GM18502 (cell line): ENCODE data around the gene ARF6.
"Not testable (repeated sequence)": the region's sequence is repeated elsewhere in the genome, so short reads cannot be mapped to it uniquely, and the experiment has no call there.

Experiments
- ATAC-seq: cut with Tn5 transposase; IDR thresholded peaks from one replicate; pipeline ENCODE4 v1.9.1; 2021; ENCODE audit warnings: mild to moderate bottlenecking; ENCODE audit not compliant: unreplicated experiment, poor library complexity

ARF6 gene

DNA sequence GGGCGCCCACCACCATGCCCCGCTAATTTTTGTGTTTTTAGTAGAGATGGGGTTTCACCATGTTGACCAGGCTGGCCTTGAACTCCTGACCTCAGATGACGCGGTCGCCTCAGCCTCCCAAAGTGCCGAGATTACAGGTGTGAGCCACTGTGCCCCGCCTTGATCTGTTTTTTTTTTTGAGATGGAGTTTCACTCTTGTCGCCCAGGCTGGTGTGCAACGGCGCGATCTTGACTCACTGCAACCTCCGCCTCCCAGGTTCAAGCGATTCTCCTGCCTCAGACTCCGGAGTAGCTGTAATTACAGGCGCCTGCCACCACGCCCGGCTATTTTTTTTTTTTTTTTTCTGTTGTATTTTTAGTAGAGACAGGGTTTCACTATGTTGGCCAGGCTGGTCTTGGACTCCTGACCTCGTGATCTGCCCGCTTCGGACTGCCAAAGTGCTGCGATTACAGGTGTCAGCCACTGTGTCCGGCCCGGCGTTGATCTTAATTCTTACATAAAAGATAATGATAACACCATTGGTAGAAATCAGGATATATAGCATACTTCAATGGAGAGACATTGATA, 9.9 kb downstream of the ARF6 start:
- ATAC-seq, result not testable (repeated sequence)

DNA sequence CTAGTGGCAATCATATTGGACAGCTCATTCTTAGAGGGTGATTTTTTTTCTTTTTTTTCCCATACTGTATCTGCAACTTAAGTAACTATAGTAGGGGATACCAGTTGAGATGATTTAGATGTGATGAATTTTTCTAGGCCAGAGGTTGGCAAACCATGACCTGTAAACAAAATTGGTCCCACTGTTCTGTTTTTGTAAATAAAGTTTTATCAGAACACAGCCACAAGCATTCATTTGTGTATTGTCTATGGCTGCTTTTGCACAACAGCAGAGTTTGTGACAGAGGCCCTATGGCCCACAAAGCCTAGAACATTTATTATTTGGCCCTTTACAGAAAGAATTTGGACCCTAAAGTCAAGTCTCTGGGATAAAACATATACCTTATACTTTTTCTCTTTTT, 11.4 kb downstream of the ARF6 start:
- ATAC-seq, result no peak

DNA sequence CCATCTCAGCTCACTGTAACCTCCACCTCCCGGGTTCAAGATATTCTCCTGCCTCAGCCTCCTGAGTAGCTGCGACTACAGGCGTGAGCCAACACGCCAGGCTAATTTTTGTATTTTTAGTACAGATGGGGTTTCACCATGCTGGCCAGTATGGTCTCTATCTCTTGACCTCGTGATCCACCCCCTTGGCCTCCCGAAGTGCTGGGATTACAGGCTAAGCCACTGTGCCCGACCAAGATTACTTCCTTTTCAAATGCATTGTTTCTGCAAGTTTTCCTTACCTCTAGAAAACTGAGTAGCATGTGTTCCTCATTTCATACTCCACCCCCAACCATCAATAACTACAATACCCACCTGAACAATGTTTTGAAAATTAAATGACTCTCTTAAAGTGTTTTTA, 13.1 kb downstream of the ARF6 start:
- ATAC-seq, result no peak

DNA sequence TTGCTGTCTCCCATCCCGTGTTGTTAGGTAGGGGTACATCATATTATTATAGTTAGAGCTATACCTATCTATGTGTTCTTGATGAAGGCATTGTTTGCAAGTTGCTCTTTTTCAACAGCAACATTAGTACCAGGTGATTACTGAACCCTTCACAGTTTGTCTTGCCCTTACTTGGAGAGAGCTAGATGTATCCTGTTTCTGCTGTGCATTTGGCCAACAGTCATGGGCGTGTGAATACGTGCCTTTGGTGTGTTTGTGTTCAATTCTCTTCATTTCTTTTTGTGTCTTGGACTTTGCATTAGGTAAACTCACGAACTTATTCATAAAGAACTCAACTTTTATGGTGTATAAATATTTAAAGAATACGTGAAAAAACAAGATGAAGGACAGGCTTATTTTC, 14.3 kb downstream of the ARF6 start:
- ATAC-seq, result no peak

DNA sequence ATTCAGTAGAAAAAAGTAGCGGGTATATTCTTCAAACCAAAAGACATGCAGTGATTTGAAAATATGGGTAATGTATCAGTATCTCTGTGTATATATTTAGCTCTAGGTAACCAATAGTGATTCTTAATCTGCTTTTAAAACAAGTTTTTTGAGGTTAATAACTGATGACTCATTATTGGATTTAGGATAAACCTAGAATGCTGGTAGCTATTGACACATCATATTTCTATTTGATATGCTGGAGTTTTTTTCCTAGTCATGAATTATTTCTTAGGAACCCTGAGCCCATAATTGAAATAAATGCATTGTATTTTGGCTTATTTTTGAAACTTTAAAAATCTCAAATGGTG, 15.5 kb downstream of the ARF6 start:
- ATAC-seq, result no peak

DNA sequence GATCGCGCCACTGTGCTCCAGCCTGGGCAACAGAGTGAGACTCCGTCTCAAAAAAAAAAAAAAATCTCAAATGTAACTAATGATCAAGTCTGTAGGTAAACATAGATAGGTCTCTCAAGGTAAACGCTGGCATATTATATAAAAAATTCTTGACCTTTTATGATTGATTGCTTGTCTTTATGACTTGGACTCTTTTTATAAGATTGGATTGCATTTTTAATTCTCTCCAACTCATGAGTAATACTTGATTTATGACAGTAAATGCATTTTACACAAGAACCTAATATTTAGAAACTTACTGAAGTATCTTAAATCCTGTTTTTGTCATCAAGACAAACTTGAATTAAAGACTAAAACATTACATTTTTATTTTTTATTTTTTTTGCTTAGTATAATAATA, 16.1 kb downstream of the ARF6 start:
- ATAC-seq, result no peak

DNA sequence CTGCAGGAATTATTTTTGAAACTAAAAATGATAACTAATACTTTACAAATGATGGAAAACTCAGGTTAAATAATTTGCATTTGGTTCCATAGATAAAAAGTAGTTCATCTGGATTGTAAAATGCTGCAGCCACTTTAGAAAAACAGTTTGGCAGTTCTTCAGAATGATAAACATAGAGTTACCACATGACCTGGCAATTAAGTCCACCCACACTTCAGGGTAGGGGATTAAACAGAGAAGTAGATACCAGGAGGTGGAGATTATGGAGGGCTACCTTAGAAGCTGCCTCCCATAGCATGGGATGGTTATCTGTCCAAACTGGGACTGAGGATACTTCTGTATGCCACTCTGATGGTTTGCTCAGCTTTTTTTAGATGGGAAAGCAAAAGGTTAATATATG, 22.2 kb downstream of the ARF6 start:
- no peak for ATAC-seq

DNA sequence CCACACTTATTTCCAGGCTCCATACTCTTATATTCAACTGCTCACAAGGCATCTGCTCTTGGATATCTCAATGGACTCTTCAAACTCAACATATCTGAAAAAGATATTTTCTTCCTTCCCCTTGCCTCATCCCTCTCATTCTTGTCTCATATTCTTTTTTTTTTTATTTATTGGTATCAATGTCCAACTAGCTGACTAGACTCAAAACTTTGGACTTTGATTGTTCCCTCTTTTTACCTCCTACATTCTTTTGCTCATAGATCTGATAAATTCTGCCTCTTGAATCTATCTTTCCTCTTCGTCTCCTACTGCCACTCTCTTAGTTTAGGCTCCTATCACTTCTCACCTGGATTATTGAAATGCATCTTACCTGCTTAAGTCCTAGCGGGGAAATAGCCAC, 25.8 kb downstream of the ARF6 start:
- no peak for ATAC-seq

DNA sequence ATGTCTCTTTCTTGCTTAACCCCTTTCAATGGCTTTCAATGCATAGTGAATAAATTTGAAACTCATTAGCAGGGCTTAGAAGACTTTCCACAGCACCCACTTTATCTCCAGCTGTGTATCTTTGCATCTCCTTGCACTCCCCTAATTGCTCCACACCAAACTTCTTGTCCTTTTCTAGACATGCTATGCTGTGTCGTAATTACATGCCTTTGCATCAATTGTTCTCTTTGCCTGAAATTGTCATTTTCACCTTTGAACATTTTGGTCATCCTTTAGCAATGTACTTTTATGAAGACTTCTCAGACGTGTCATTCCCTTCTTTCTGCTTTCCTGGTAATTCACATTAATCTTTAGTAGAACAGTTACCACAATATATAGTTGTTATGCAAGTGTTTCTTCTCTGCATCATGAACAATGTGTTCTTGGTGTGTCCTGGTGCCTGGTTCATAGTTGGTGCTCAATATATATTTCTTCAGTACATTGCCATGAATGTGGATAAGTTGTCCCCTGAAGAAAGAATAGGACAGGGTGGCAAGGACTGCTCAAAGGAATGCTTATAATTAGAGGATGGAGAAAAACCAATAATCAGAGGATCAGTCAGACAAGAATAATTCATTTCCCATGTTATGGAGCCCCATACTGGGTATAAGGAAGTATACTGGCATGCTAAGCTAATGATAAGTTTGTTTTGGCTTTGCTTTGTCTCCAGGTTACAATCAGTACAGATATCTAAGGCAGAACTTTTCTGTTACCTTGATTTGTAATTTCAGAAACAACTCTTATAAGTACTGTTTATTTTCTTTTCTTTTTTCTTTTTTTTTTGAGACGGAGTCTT, 27.2 kb downstream of the ARF6 start:
- ATAC-seq, result no peak

DNA sequence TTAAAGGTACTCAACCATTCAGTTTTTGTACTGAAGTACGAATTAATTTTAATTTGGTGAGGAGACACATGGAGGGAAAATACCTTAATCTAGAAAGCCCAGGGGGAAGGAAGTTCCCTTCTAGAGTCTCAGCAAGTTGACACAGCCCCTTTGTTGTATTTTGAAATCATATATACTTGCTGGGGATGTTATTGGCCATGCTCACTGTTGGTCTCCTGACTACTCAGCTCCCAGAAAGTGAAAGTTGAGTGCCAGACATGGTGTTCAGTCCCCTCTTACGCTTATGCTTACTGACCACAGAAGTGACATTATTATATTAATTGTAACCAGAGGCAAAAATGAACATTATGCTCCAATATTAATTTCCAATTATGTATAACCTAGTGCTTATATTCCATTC, 28.1 kb downstream of the ARF6 start:
- ATAC-seq, result no peak

DNA sequence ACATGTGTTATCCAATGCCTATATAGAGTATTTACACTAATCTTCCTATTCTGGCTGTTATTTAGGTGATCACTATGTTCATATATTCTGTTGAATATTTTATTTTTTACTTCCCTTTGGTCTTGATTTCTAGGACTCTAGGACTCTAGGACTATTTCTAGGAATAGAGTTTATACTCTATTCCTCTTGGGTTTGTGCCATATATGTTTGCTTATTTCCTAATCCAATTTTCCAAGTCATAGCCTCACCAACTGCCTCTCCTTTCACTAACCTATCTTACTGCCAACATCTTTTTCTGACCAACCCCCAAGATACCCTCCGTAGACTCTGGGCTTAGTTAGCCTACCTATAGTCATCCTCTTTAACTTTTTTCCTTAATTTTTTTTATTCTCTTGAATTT, 28.5 kb downstream of the ARF6 start:
- ATAC-seq, result no peak

DNA sequence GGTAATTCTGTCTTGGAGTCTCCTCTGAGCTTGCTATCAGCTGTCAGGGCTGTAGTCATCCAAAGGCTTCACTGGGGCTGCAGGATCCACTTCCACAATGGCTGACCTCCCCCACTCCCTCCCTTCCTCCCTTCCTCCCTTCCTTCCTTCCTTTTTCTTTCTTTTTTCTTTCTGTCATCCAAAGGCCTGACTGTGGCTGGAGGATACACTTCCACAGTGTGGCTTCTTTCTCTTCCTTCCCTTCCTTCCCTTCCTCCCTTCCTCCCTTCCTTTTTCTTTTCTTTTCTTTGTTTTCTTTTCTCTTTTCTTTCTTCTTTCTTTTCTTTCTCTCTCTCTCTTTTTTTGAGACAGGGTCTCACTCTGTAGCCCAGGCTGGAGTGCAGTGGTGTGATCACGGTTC, 30.6 kb downstream of the ARF6 start:
- ATAC-seq, result no peak

DNA sequence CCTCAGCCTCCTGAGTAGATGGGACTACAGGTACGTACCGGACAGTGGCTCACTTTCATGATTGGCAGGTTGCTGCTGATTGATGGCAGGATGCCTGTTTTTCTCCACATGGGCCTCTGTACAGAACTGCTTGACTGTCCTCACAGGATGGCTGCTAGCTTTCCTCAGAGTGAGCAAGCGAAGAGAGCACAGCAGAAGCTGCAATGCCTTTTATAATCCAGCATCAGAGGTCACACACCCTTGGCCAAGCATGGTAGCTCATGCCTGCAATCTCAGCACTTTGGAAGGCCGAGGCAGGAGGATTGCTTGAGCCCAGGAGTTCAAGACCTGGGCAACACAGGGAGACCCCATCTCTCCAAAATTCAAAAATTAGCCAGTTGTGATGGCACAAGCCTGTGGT, 31.0 kb downstream of the ARF6 start:
- no peak for ATAC-seq

DNA sequence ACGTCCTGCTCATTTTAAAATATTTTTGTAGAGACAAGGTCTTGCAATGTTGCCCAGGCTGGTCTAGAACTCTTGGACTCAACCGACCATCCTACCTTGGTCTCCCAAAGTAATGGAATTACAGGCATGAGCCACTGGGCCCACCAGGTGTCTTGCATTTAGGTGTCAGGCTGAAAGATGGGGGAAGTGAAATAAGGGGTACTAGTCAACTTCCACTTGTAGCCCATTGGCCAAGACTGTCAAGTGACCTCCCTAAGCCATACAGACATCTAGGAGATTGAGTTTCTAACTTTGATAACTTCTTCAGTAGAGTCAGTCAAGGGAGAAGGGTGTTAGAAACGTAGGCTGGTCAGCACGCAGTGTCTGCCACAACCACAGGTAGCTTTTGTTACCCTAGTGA, 32.0 kb downstream of the ARF6 start:
- no peak for ATAC-seq

DNA sequence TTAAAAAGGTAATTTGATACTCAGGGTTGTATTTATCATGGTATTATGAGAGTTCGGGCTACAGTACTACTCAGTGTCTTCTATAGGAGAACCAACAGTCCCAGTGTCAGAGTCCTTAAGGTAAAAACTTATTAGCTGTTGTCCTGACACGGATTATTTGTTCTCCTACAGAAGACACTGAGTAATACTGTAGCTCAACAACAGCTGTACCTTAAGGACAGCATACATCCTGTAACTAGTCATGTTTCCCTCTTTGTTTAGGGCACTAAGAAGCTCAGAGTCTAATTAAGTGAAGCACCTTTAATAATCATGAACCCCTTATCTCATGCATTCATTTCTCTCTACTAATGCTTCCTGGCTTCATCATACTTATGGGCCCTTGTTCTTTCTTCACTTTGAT, 33.9 kb downstream of the ARF6 start:
- no peak for ATAC-seq

DNA sequence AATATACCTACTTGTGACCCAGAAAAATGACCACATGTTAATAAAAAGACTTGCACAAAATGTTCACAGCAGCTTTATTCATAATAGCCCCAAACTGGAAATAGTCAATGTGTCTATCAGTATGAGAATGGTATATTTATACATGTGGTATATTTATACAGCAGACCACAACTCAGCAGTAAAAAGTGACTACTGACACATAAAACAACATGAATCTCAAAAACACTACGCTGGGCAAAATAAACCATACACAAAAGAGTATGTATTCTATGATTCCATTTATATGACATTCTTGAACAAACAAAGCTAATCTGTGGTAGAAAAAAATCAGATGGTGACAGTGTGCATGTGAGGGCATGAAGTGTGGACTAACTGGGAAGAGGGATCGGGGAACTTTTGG, 35.1 kb downstream of the ARF6 start:
- ATAC-seq, result no peak

DNA sequence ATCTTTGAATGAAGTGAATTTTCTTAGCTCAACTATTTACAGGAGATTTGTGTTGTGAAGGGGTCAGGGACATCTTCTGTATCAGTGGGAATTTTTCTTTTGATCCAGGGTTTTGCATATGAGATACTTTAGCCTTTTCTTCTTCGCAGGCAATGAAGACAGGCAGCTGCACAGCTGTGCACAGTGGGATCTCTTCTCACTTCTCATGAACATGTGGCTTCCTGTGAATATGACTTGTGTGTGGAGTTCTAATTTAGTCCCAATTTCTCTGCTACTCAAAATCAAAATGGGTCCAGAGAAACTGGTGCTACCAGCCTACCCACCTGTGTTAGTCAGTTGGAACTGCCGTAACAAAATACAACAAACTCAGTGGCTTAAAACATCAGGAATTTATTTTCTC, 37.8 kb downstream of the ARF6 start:
- no peak for ATAC-seq

DNA sequence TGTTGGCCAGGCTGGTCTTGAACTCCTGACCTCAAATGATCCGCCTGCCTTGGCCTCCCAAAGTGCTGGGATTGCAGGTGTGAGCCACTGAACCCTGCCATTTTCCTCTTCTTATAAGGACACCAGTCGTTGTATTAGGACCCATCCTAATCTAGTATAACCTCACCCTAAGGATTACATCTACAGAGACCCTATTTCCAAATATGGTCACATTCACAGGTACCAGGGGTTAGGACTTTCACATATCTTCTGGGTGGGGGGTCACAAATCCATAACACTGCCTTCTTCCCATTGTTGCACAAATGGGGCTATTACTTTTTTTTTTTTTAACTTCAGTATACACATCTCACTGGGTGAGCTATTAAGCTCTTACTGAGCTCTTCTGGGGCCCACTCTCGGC, 38.6 kb downstream of the ARF6 start:
- ATAC-seq, result no peak

DNA sequence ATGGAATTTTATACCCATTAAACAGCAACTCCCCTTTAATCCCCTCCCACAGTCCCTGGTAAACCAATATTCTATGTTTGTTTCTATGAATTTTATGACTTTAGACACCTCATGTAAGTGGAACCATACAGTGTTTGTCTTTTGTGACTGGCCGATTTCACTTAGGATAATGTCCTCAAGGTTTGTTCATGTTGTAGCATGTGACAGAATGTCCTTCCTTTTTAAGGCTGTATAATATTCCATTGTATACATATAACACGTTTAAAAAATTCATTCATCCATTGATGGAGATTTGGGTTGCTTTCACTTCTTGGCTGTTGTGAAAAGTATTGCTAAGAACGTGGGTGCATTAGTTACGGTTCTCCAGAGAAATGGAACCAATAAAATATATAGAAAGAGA, 40.2 kb downstream of the ARF6 start:
- no peak for ATAC-seq

DNA sequence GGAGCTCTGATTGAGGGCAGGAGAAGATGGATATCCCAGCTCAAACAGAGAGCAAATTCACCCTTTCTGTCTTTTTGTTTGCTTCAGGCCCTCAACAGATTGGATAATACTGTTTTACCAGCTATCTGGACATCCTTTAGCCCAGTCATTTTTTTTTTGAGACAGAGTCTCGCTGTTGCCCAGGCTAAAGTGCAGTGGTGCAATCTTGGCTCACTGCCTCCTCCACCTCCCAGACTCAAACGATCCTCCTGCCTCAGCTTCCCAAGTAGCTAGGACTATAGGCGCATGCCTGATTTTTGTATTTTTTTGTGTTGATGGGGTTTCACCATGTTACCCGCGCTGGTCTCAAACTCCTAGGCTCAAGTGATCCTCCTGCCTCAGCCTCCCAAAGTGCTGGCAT, 40.8 kb downstream of the ARF6 start:
- ATAC-seq, result no peak

DNA sequence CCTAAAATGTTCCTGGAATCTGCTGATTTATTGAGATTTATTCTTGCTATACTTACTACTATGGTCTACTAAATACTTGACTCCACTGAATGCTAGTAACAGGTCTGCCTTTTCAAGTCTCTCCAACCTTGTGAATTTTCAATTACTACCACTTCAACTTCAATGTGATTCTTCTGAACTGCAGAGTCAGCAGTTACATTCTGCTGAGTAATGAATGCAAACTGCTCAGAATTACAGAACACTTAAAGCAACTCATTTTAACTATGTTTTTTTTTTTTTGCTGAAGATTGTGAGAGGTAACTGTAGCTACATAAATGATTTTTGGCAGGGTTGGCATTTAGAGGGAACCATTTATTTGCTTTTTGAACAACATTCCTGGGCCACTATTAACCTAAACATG, 41.8 kb downstream of the ARF6 start:
- no peak for ATAC-seq

DNA sequence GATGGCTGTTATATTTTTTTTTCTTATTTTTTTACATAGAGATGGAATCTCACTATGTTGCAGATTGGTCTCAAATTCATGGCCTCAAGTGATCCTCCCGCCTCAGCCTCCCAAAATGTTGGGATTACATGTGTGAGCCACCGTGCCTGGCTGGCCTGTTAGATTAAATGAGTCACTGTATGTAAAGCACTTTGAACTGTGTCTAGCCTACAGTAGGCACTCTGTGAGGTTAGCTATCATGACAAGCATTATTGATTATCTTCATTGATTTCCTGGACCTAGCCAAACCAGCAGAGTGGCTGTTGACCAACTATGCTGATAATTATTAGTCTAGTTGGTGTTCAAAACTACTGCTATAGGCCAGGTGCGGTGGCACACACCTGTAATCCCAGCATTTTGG, 42.6 kb downstream of the ARF6 start:
- ATAC-seq, result no peak
